GM18505 (cell line): Measurements from ENCODE around the gene NPL.

Experiments used
- ATAC-seq: cut with Tn5 transposase; IDR thresholded peaks from one replicate; pipeline ENCODE4 v1.9.1; 2021; ENCODE audit not compliant: unreplicated experiment
- POLR2A ChIP-seq: IDR thresholded peaks from 4 replicates; pipeline ENCODE4 v1.6.1; 2011; ENCODE audit warnings: borderline replicate concordance; ENCODE audit not compliant: insufficient read depth, insufficient read length; ENCODE audit errors: extremely low read depth

NPL gene

GRCh38 chr1:182789138-182790076 is at the start of gene NPL:
Gene NPL, plus strand, starts transcription at chr1:182789773. Its CDS starts 4,599 bp downstream, at chr1:182794372.
- ATAC-seq: peak; percentile 88
- TF ChIP-seq POLR2A: peak; percentile 87

- no peak for TF ChIP-seq POLR2A
- ATAC-seq: no peak
These were observed 49.5 kb upstream of the NPL start for GRCh38 chr1:182740120-182740519.

GRCh38 chr1:182742780-182743179 is 46.8 kb upstream of the NPL start:
- no peak for TF ChIP-seq POLR2A
- no peak for ATAC-seq

- ATAC-seq: no peak
- no peak for TF ChIP-seq POLR2A
These were observed 37.2 kb upstream of the NPL start for GRCh38 chr1:182752077-182752988.

- no peak for TF ChIP-seq POLR2A
- no peak for ATAC-seq
These were observed 35.5 kb upstream of the NPL start for GRCh38 chr1:182754087-182754486.

- ATAC-seq: no peak
- TF ChIP-seq POLR2A: no peak
These were observed 34.8 kb upstream of the NPL start for GRCh38 chr1:182754543-182755314.

- TF ChIP-seq POLR2A: no peak
- no peak for ATAC-seq
These were observed 33.9 kb upstream of the NPL start for GRCh38 chr1:182755632-182756031.

- TF ChIP-seq POLR2A: no peak
These were observed 33.1 kb upstream of the NPL start for GRCh38 chr1:182756423-182756822.

GRCh38 chr1:182761396-182762395 is 27.9 kb upstream of the NPL start:
- ATAC-seq: no peak
- no peak for TF ChIP-seq POLR2A

More at GRCh38 chr1:182756423-182756822, 33.1 kb upstream of the NPL start:
- no peak for ATAC-seq

GRCh38 chr1:182762536-182762935 is 27.0 kb upstream of the NPL start:
- no peak for TF ChIP-seq POLR2A
- no peak for ATAC-seq

- TF ChIP-seq POLR2A: no peak
- ATAC-seq: no peak
These were observed 25.4 kb upstream of the NPL start for GRCh38 chr1:182764029-182764727.
